Lung (tissue), 12 donors: Measurements from ENCODE around the gene MCIDAS. TPM values are rescaled to one million over a fixed set of nuclear protein-coding genes. Genes with fewer than 3 reads are reported as not detected.
A peak's percentile ranks its signal among the peaks of the same experiment; 100 is the strongest.

Experiments
- ATAC-seq: fragments of 200-7000 bp; cut with Tn5 transposase; one replicate; pipeline ENCODE4 v1.9.1; 2020; ENCODE audit warnings: moderate number of reproducible peaks; ENCODE audit not compliant: insufficient read depth, low FRiP score
- DNase-seq, 3 donors: peaks; one replicate each; pipeline ENCODE4 v3.0.0-alpha.2; 2013 to 2017
- H3K27ac ChIP-seq, 2 donors: one replicate each; pipeline ENCODE4 v1.5.1; 2013; ENCODE audit warnings: mild to moderate bottlenecking in 2 of 2, moderate library complexity in 2 of 2, control low read depth in 1 of 2, inconsistent platforms in 1 of 2, low read depth in 1 of 2, low read length in 1 of 2
- H3K27me3 ChIP-seq, 3 donors: one replicate each; pipeline ENCODE4 v1.5.1; 2013; ENCODE audit warnings: low read length in 2 of 3; ENCODE audit not compliant: control insufficient read depth in 3 of 3, insufficient read depth in 3 of 3
- H3K36me3 ChIP-seq, 4 donors: one replicate each; pipeline ENCODE4 v1.5.1; 2013; ENCODE audit warnings: low read length in 4 of 4, mild to moderate bottlenecking in 1 of 4, moderate library complexity in 1 of 4; ENCODE audit not compliant: control insufficient read depth in 4 of 4, insufficient read depth in 4 of 4
- H3K4me1 ChIP-seq, 5 donors: one replicate each; pipeline ENCODE4 v1.5.1; 2013; ENCODE audit warnings: low read length in 5 of 5, mild to moderate bottlenecking in 2 of 5, moderate library complexity in 1 of 5; ENCODE audit not compliant: control insufficient read depth in 5 of 5, insufficient read depth in 5 of 5
- H3K4me3 ChIP-seq: one replicate; pipeline ENCODE4 v1.5.1; 2013; ENCODE audit warnings: mild to moderate bottlenecking, control low read depth, moderate library complexity
- H3K9ac ChIP-seq, 2 donors: one replicate each; pipeline ENCODE4 v1.5.1; 2013; ENCODE audit warnings: low read length in 2 of 2, control low read depth in 1 of 2; ENCODE audit not compliant: insufficient read depth in 1 of 2
- H3K9me3 ChIP-seq, 4 donors: one replicate each; pipeline ENCODE4 v1.5.1; 2013; ENCODE audit warnings: low read length in 3 of 4, mild to moderate bottlenecking in 1 of 4, moderate library complexity in 1 of 4; ENCODE audit not compliant: control insufficient read depth in 4 of 4, insufficient read depth in 3 of 4
- WGBS, 2 donors: extraction: QIAGEN DNeasy Blood & Tissue Kit; methylation state at CpG; one replicate each; pipeline ENCODE4 v1.1.7; 2013; 5-methylcytosine and 5-hydroxymethylcytosine counted together
- polyA plus RNA-seq, 2 donors: library from polyadenylated mRNA; stranded (reverse); fragments of 200-250 nt; gene quantifications; one replicate each; pipeline ENCODE4 v1.2.1, GENCODE V29; 2013
- total RNA-seq, 2 donors: library from RNA; depleted of rRNA in 1 of 2; stranded (reverse); fragments of >200 nt in 1 of 2; gene quantifications; one replicate each; pipeline ENCODE4 v1.2.1, GENCODE V29; 2014 to 2021
- TF ChIP-seq, protein P1 (sequence below): IDR thresholded peaks from 2 replicates; pipeline ENCODE4 v1.5.1; 2012; ENCODE audit warnings: mild to moderate bottlenecking; ENCODE audit errors: control extremely low read depth, extremely low read depth
- donor health status: control.
- donor health status: control.
- donor health status: Bipolar disorder and iron deficiency.
- donor health status: healthy.
- donor health status: DM: yes; HTN: yes; CAD: no.

Gene MCIDAS
- total and polyA plus RNA-seq, 4 donors: 0.23 to 1.7 (median 0.62) TPM

DNA sequence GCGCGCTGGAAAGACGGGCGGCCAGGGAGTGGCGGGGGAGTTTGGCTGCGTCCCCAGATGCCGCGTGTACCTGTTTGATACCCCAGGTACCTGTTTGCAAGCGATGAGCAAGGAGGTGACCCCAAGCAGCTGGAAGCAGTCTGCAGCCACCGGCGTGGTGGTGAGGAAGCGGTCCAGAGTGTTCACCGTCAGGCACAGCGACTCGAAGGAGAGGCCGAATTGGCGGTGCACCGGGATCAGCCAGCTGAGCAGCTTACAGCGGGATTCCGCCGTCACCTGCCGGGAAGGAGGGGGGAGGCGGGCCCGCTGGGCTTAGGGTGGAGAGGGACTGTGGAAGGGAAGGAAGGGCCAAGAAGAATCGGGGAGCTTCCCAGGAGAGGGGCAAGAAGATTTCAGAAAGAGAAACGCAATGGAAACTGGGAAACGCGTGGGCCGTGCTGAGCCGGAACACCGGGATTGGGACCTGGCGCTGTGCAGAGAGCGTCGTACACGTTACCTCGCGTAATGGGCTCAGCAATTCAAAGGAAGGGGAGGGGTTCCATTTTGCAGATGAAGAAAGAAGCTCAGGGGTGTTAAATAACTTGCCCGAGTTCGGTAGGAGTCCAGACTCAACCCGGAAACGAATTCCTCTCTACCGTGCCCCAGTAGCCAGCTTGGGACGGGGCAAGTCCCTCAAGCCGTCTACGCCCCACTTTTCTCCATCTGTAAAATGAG lies 5.3 kb upstream of the MCIDAS start:
- no peaks in the 10 kb centered on the region for H3K36me3 ChIP-seq
- peaks cover 0 to 8% (median 0%) of the 10 kb centered on the region in 4 donors for H3K9me3 ChIP-seq
- H3K27me3 ChIP-seq: peaks cover 15 to 81% (median 77%) of the 10 kb centered on the region in 3 donors
- TF ChIP-seq, protein P1, sequence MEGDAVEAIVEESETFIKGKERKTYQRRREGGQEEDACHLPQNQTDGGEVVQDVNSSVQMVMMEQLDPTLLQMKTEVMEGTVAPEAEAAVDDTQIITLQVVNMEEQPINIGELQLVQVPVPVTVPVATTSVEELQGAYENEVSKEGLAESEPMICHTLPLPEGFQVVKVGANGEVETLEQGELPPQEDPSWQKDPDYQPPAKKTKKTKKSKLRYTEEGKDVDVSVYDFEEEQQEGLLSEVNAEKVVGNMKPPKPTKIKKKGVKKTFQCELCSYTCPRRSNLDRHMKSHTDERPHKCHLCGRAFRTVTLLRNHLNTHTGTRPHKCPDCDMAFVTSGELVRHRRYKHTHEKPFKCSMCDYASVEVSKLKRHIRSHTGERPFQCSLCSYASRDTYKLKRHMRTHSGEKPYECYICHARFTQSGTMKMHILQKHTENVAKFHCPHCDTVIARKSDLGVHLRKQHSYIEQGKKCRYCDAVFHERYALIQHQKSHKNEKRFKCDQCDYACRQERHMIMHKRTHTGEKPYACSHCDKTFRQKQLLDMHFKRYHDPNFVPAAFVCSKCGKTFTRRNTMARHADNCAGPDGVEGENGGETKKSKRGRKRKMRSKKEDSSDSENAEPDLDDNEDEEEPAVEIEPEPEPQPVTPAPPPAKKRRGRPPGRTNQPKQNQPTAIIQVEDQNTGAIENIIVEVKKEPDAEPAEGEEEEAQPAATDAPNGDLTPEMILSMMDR: no peak
- peak overlapping the region; percentile 27 for H3K4me3 ChIP-seq
- 2 to 3% methylated on average over 45 of the region's 45 CpGs for WGBS, 2 donors
- H3K4me1 ChIP-seq: peaks cover 0 to 38% (median 9%) of the 10 kb centered on the region in 5 donors
- ATAC-seq: no peak
- no peak overlapping the region for H3K9ac ChIP-seq
- peak; percentile 25 to 41 (median 36) for DNase-seq
- no peak overlapping the region for H3K27ac ChIP-seq

DNA sequence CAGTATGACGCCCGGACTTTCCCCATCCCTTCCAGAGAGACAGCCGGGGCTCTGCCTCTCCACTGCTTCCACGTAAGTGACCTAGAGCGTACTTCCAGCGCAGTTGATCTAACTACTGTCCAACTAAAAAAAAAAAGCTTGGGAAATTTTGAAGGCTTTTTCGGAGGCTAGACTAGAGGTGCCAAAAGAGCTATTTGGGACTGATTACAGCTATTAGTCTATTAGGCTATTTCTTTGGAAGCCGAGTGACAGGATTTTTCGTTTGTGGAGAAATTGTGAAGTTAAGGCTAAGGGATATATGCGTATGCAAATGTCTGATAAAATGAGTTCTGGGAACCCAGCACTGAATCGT lies 4.8 kb upstream of the MCIDAS start:
- no peak for ATAC-seq
- Histone ChIP-seq H3K27me3 (peaks cover 17 to 76% (median 72%) of the 10 kb centered on the region in 3 donors), H3K4me1 (peaks cover 0 to 42% (median 9%) of the 10 kb centered on the region in 5 donors), H3K9me3 (peaks cover 0 to 9% (median 0%) of the 10 kb centered on the region in 4 donors), H3K4me3 (no peak overlapping the region), H3K9ac (no peak overlapping the region), H3K36me3 (no peaks in the 10 kb centered on the region), H3K27ac (no peak overlapping the region)
- TF ChIP-seq, protein P1: no peak
- 3 to 7% methylated on average over 11 of the region's 11 CpGs for WGBS, 2 donors
- peak in 1 of 3 donors; percentile 59 for DNase-seq

DNA sequence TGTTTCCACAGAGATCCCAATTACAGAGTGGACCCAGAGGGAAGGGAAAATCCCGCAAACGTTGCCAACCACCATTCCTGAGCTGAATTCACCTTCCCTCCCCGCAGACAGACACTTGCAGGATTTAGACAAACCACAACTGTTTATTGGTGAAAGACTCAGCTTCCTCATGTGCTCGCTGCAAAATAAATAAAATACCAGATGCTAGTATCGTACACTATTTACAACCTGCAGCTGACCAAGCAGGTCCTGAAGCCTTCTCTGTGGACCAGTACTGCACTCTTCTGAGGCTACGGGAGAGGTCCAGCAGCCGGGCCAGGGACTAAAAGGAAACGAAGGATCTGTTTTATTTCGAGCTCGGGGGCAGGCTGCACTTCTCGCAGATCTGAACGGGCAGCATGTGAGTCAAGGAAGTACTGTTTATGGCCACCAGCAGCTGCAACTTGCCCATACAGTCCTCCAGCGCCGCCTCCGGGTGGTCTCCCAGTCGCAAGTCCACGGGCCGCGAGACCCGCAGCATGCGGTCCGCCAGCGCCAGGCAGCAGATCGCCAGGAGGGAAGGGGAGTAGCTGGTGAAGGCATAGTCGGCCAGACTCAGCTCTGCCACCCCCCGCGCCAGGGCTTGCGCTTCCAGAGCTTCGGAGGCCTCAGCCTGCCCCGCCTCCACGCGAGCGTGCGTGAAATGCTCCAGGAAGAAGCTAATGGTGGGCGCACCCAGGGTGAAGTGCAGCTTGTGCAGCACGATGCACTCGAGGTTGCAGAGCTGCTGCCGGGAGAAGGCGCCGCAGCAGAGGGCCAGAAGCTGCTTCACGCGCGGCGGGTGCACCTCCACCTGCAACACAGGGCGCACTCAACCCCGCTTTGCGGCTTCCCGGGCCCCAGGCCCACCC lies 4.2 kb upstream of the MCIDAS start:
- H3K9me3 ChIP-seq: peaks cover 0 to 10% (median 0%) of the 10 kb centered on the region in 4 donors
- TF ChIP-seq, protein P1: no peak
- no peaks in the 10 kb centered on the region for H3K36me3 ChIP-seq
- DNase-seq: peak in 2 of 3 donors; percentile 27 to 47
- peaks cover 0 to 48% (median 9%) of the 10 kb centered on the region in 5 donors for H3K4me1 ChIP-seq
- peaks cover 17 to 73% (median 73%) of the 10 kb centered on the region in 3 donors for H3K27me3 ChIP-seq
- H3K27ac ChIP-seq: no peak overlapping the region
- H3K9ac ChIP-seq: no peak overlapping the region
- 2 to 5% methylated on average over 47 to 48 of the region's 48 CpGs for WGBS, 2 donors
- no peak overlapping the region for H3K4me3 ChIP-seq
- ATAC-seq: no peak
